Right lobe of liver (tissue), 6 donors: ENCODE data around the gene CEP170B. TPM values are rescaled to one million over a fixed set of nuclear protein-coding genes. Genes with fewer than 3 reads are reported as not detected.
A peak's percentile ranks its signal among the peaks of the same experiment; 100 is the strongest.

ENCODE experiments used
- ATAC-seq, 4 donors: fragments of 200-7000 bp; cut with Tn5 transposase; one replicate each; pipeline ENCODE4 v1.9.1; 2020; ENCODE audit warnings: mild to moderate bottlenecking in 4 of 4, moderate library complexity in 4 of 4
- DNase-seq, 3 donors: peaks; one replicate each; pipeline ENCODE4 v3.0.0-alpha.2; 2020
- H3K27ac ChIP-seq, 3 donors: fragments of 200-600 bp; one replicate each; pipeline ENCODE4 v1.8.0; 2022
- H3K27me3 ChIP-seq, 2 donors: fragments of 200-600 bp; one replicate each; pipeline ENCODE4 v1.8.0; 2022
- H3K36me3 ChIP-seq, 4 donors: fragments of 200-600 bp; sonication (generic) in 1 of 4; one replicate each; pipeline versions ENCODE4 v1.5.1 to v1.8.0; 2017 to 2022; ENCODE audit warnings: control low read depth in 1 of 4
- H3K4me1 ChIP-seq, 4 donors: fragments of 200-600 bp; sonication (generic) in 1 of 4; one replicate each; pipeline versions ENCODE4 v1.5.1 to v1.8.0; 2017 to 2022; ENCODE audit warnings: control low read depth in 1 of 4
- H3K4me3 ChIP-seq, 3 donors: fragments of 200-600 bp; one replicate each; pipeline ENCODE4 v1.8.0; 2022
- H3K9me3 ChIP-seq, 4 donors: fragments of 200-600 bp; sonication (generic) in 1 of 4; one replicate each; pipeline versions ENCODE4 v1.5.1 to v1.8.0; 2017 to 2022; ENCODE audit warnings: control low read depth in 1 of 4
- CTCF ChIP-seq, 4 donors: fragments of 200-600 bp in 3 of 4; fragments of 450-650 bp in 1 of 4; IDR thresholded peaks; one replicate each; pipeline versions ENCODE4 v1.5.1 to v1.8.0; 2016 to 2022; ENCODE audit warnings: antibody characterized with exemption in 4 of 4, mild to moderate bottlenecking in 2 of 4
- POLR2A ChIP-seq: fragments of 450-650 bp; IDR thresholded peaks from one replicate; pipeline ENCODE4 v1.6.1; 2017; ENCODE audit warnings: antibody characterized with exemption, mild to moderate bottlenecking
- WGBS: methylation state at CpG from one replicate; pipeline ENCODE4 v1.1.6; 2018; ENCODE audit warnings: low coverage, low lambda C conversion rate; ENCODE audit not compliant: insufficient coverage; ENCODE audit errors: missing lambda C conversion rate; 5-methylcytosine and 5-hydroxymethylcytosine counted together
- intact Hi-C, 2 donors: fragments of 100-400 bp; cut with DNase I; formaldehyde crosslinking; loops; one replicate each; pipeline versions ENCODE4 v1.11.2 to v1.14.1; 2022
- total RNA-seq, 6 experiments: library from RNA; depleted of rRNA in 2 of 6; stranded (reverse); fragments of >200 nt in 2 of 6; fragmentation: NEBNext Ultra II Directional in 3 of 6; extraction: Animal tissue kit (Norgen Biotek cat#: 25700) in 3 of 6; gene quantifications; one replicate each; pipeline versions ENCODE4 v1.1.0 to v1.2.4, GENCODE V29; 2016 to 2023
- donor health status: DM: no; HTN: yes; CAD: no.
- donor health status: DM: no; HTN: no; CAD: no.
- donor health status: DM: no; HTN: no; CAD: no.
- donor health status: DM: no; HTN: yes; CAD: no.
- donor health status: DM: no; HTN: yes; CAD: no.

Gene CEP170B
- total RNA-seq, 6 experiments from 2014 or later: 13.2 to 22.4 (median 16.8) TPM

GRCh38 chr14:104871656-104872468 is 6.8 kb downstream of the CEP170B start:
- WGBS: 78% methylated on average over 20 of the region's 47 CpGs
- H3K27ac ChIP-seq: no peak overlapping the region
- ATAC-seq: no peak

DNA sequence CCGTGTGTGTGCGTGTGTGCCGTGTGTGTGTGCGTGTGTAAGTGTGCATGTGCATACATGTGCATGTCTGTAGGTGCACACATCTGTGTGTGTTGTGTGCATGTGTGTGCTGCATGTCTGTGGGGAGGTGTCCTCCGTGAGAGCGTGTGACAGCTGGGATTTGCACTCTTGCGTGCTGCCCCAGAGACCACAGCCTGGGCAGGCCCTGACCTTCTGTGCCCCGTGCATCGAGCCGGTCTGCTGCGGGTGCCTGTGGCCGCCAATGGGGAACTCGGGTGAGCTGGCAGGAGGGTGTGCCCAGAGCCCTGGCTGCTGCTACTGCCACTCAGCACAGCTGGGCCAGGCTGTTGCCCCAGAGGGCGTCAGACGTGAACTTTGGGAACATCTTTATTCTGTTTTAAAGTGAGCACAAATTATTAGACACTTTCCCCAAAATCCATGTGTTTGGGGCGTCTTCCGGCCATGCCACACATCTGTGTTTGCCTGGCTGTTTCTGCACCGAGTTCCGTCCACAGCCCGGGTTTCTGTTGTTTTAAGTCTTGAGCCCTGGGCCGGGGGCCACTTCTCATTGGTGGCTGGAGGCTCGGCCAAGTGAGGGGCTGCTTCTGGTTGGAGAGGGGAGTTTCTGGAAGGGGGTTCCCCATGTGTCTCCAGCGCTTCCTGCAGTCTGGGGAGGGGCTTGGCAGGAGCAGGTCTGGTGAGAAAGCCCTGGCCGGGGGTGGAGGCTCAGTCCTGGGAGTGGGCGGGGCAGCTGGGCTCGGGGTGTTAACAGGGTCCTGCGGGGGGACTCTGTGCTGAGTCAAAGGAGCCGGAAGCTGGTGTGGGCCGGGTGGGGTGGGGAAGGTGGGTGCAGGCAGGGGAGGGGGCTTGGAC is 7.6 kb downstream of the CEP170B start:
- Histone ChIP-seq H3K27ac (no peak overlapping the region), H3K4me3 (no peak overlapping the region), H3K4me1 (peaks cover 0 to 26% (median 10%) of the 10 kb centered on the region in 4 donors), H3K27me3 (no peaks in the 10 kb centered on the region), H3K36me3 (no peaks in the 10 kb centered on the region), H3K9me3 (no peaks in the 10 kb centered on the region)
- peak; percentile 84 to 92 (median 91) for DNase-seq
- ATAC-seq: peak; percentile 85 to 92 (median 86)
- TF ChIP-seq POLR2A (no peak), CTCF (IDR thresholded peaks at IDR 0.05) (no peak)
- intact Hi-C loops: no loop called here
- 23% methylated on average over 15 of the region's 29 CpGs for WGBS

More at GRCh38 chr14:104871656-104872468, 6.8 kb downstream of the CEP170B start:
- Histone ChIP-seq H3K4me3 (no peak overlapping the region), H3K4me1 (peaks cover 0 to 26% (median 10%) of the 10 kb centered on the region in 4 donors), H3K36me3 (no peaks in the 10 kb centered on the region), H3K27me3 (no peaks in the 10 kb centered on the region), H3K9me3 (no peaks in the 10 kb centered on the region)
- DNase-seq: peak in 1 of 3 donors; percentile 56
- intact Hi-C loops: no loop called here
- TF ChIP-seq CTCF (IDR thresholded peaks at IDR 0.05) (no peak), POLR2A (no peak)

DNA sequence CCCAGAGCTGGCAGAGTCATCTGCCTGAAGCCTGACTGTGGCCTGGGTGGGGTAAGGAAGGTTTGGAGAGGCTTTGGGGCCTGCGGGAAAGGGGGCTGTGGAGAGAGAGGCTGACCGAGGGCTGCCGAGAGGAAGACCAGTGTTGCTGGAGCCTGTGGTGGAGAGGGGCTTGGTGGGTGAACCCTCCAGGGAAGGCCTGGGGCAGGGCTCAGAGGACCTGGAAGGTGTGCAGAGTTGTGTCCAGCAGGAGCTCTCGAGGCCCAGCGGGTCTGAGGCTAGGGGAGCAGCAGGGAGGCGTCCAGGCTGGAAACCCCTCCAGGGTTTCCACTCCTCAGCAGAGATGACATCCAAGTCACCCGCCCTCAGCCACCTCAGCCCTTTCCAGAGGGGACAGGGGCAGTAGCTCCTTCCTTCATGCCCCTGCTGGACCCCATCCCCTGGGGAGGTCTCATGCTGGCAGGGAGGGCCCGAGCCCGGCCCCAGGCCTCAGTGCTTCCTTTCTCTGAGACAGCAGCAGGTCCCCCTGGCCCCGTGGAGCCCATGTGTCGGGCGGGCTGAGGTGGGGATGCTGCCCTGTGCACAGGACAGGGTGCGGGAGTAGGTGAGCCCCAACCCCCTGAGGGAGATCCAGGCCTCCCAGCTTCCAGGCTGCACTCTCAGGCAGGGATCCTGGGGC is 8.4 kb downstream of the CEP170B start:
- H3K27me3 ChIP-seq: no peaks in the 10 kb centered on the region
- H3K36me3 ChIP-seq: peaks cover 0 to 7% (median 0%) of the 10 kb centered on the region in 4 donors
- no peaks in the 10 kb centered on the region for H3K9me3 ChIP-seq
- H3K27ac ChIP-seq: no peak overlapping the region
- no peak overlapping the region for H3K4me3 ChIP-seq
- ATAC-seq: no peak
- peak in 2 of 3 donors; percentile 17 to 50 for DNase-seq
- no peak for TF ChIP-seq POLR2A
- no peak for TF ChIP-seq CTCF (IDR thresholded peaks at IDR 0.05)
- H3K4me1 ChIP-seq: peaks cover 0 to 26% (median 10%) of the 10 kb centered on the region in 4 donors
- 76% methylated on average over 3 of the region's 13 CpGs for WGBS
- intact Hi-C loops: no loop called here

GRCh38 chr14:104874110-104874531 is 9.1 kb downstream of the CEP170B start:
- TF ChIP-seq POLR2A (no peak), CTCF (IDR thresholded peaks at IDR 0.05) (no peak)
- no peak overlapping the region for H3K27ac ChIP-seq
- DNase-seq (peak; percentile 54 to 82 (median 66)), ATAC-seq (peak; percentile 1 to 28 (median 16))
- no peaks in the 10 kb centered on the region for H3K9me3 ChIP-seq
- WGBS: 29% methylated on average over 3 of the region's 8 CpGs
- H3K27me3 ChIP-seq: no peaks in the 10 kb centered on the region
- peaks cover 0 to 12% (median 0%) of the 10 kb centered on the region in 4 donors for H3K36me3 ChIP-seq
- intact Hi-C loops: no loop called here
- peaks cover 0 to 26% (median 10%) of the 10 kb centered on the region in 4 donors for H3K4me1 ChIP-seq
- H3K4me3 ChIP-seq: no peak overlapping the region
